ENCODE results near the gene ZNF112. TPM values are rescaled to one million over a fixed set of nuclear protein-coding genes. Genes with fewer than 3 reads are reported as not detected.

Gene ZNF112
- polyA plus RNA-seq, 2 of the 4 experiments (the other 2 are of a cell fraction), result 3.3 to 6.9 TPM

- TF ChIP-seq KDM5A (IDR thresholded peaks at IDR 0.05) (no peak), ZC3H11A (IDR thresholded peaks at IDR 0.05) (no peak), CBX8 (IDR thresholded peaks at IDR 0.05) (no peak), MAFK (IDR thresholded peaks at IDR 0.05; ENCODE audit: partially characterized antibody) (no peak), ZSCAN20 (CRISPR knock-in tag; IDR thresholded peaks at IDR 0.05) (no peak), USF2 (IDR thresholded peaks at IDR 0.05) (no peak)
These were observed 48.5 kb downstream of the ZNF112 start (continued) for GRCh38 chr19:44308011-44308410.

- peaks cover 51% of the 10 kb centered on the region for H3K9me3 ChIP-seq
- POLR2A ChIA-PET, result no interaction called here
- H3K27ac ChIP-seq, result no peak overlapping the region
- no peaks in the 10 kb centered on the region for H3K4me1 ChIP-seq
- no peak for ATAC-seq
- H3K4me2 ChIP-seq, result no peak overlapping the region
- TF ChIP-seq HOXA7 (CRISPR knock-in tag; IDR thresholded peaks at IDR 0.05), result no peak
- no peak for TF ChIP-seq USF2 (IDR thresholded peaks at IDR 0.05)
- TF ChIP-seq JUN (IDR thresholded peaks at IDR 0.05), result no peak
- no peak for TF ChIP-seq E2F6 (IDR thresholded peaks at IDR 0.05; ENCODE audit: borderline replicate concordance, low read depth)
- no peak for TF ChIP-seq HOXB13 (CRISPR knock-in tag; IDR thresholded peaks at IDR 0.05; ENCODE audit: low read depth)
- WGBS (ENCODE audit: missing lambda C conversion rate), result 69% methylated on average over 15 of the region's 15 CpGs
- no peak for DNase-seq (ENCODE audit: low read depth in 1 of 2, low spot score in 1 of 2)
- no peak for FAIRE-seq
- CTCF ChIA-PET, result no interaction called here
- H3K4me3 ChIP-seq, result no peak overlapping the region
These were observed 50.2 kb downstream of the ZNF112 start for GRCh38 chr19:44306283-44306682.

- Histone ChIP-seq H3K4me3 (peak overlapping the region; percentile 66; the same call in 2 of the 3 replicates), H3K4me2 (peak overlapping the region; percentile 72), H3K27ac (no peak overlapping the region), H3K4me1 (no peaks in the 10 kb centered on the region), H3K9me3 (peaks cover 46% of the 10 kb centered on the region)
- no peak for ATAC-seq
- DNase-seq (ENCODE audit: low read depth in 1 of 2, low spot score in 1 of 2), result no peak
- 85% methylated on average over 4 of the region's 4 CpGs for WGBS (ENCODE audit: missing lambda C conversion rate)
- CTCF ChIA-PET, result no interaction called here
- POLR2A ChIA-PET, result interaction anchor here (1.5 kb wide), 1 partner anchor 98 kb away, joined by 9 read pairs; no protein-coding TSS in a partner anchor
- no peak for FAIRE-seq
- TF ChIP-seq E2F6 (IDR thresholded peaks at IDR 0.05; ENCODE audit: borderline replicate concordance, low read depth) (no peak), HOXB13 (CRISPR knock-in tag; IDR thresholded peaks at IDR 0.05; ENCODE audit: low read depth) (no peak), HES2 (IDR thresholded peaks at IDR 0.05) (no peak), ATOH8 (CRISPR knock-in tag; IDR thresholded peaks at IDR 0.05; ENCODE audit: low read depth) (no peak), KDM5A (IDR thresholded peaks at IDR 0.05) (no peak)
These were observed 51.0 kb downstream of the ZNF112 start for GRCh38 chr19:44305457-44305856.

- POLR2A ChIA-PET, result interaction anchor here (0.6 to 1.5 kb wide), 5 partner anchors 45 to 196 kb away, joined by 3 to 9 read pairs (median 4); partner anchors contain the start of genes ZNF180, ZNF227 and ZNF233
- peaks cover 41% of the 10 kb centered on the region for H3K9me3 ChIP-seq
- TF ChIP-seq BCL3 (IDR thresholded peaks at IDR 0.05) (peak; percentile 66; the same call in 2 of the 3 replicates), SREBF2 (IDR thresholded peaks at IDR 0.05) (no peak), E2F6 (IDR thresholded peaks at IDR 0.05; ENCODE audit: borderline replicate concordance, low read depth) (peak; percentile 37; the same call in 1 of the 2 replicates), MAX (IDR thresholded peaks at IDR 0.05) (peak; percentile 55), JUN (IDR thresholded peaks at IDR 0.05) (peak in 1 of 2 experiments; percentile 79; a peak in 2 of 5 replicates), RNF2 (IDR thresholded peaks at IDR 0.05; ENCODE audit: borderline replicate concordance, low read depth) (no peak), POLR2A (IDR thresholded peaks at IDR 0.05; ENCODE audit: low read length) (peak; percentile 56; the same call in 1 of the 2 replicates), PBX3 (IDR thresholded peaks at IDR 0.05) (0 out of 2 replicates have a peak, but pooled peaks have one; percentile 16), CHD2 (IDR thresholded peaks at IDR 0.05; ENCODE audit: low read length, partially characterized antibody) (no peak), RAD21 (conservative IDR thresholded peaks at IDR 0.05 in 1 of 2, IDR thresholded peaks at IDR 0.05 in 1 of 2) (0 out of 5 replicates have a peak, but pooled peaks of 1 of the 2 experiments have one; percentile 18), FOSL2 (IDR thresholded peaks at IDR 0.05) (no peak), FOSL2 (CRISPR knock-in tag; IDR thresholded peaks at IDR 0.05) (peak; percentile 85)
These were observed 51.8 kb downstream of the ZNF112 start, which contains the start of gene ZNF235 for GRCh38 chr19:44304659-44305193. ZNF235 (minus strand) TSS chr19:44305025; CDS start chr19:44303404, 1,621 bp downstream.

More at GRCh38 chr19:44304659-44305193, 51.8 kb downstream of the ZNF112 start, which contains the start of gene ZNF235:
- DNase-seq (ENCODE audit: low read depth in 1 of 2, low spot score in 1 of 2), result peak; percentile 96 to 99
- FAIRE-seq, result peak; percentile 99
- Histone ChIP-seq H3K4me2 (peak within 1 kb of the TSS; percentile 72), H3K27ac (peak within 1 kb of the TSS; percentile 77 to 93), H3K4me1 (no peaks in the 10 kb centered on the region), H3K4me3 (peak within 1 kb of the TSS; percentile 66)
- CTCF ChIA-PET, result interaction anchor here (0.9 to 1.6 kb wide), 2 partner anchors 17 to 28 kb away, joined by 3 read pairs; no protein-coding TSS in a partner anchor
- WGBS (ENCODE audit: missing lambda C conversion rate), result under 1% methylated on average over 23 of the region's 31 CpGs
- peak; percentile 100 for ATAC-seq

All from A549 (cell line).